Left ventricle myocardium inferior (tissue), 1 donor: ENCODE measurements around the gene HES5. TPM values are rescaled to one million over a fixed set of nuclear protein-coding genes. Genes with fewer than 3 reads are reported as not detected.

ENCODE experiments used
- DNase-seq: peaks from one replicate; pipeline ENCODE4 v3.0.0-alpha.2; 2020
- H3K27ac ChIP-seq: fragments of 200-600 bp; replicated peaks from 2 replicates; pipeline ENCODE4 v1.8.0; 2021
- H3K27me3 ChIP-seq: fragments of 200-600 bp; 2 replicates; pipeline ENCODE4 v1.8.0; 2021; ENCODE audit warnings: low read depth
- H3K36me3 ChIP-seq: fragments of 200-600 bp; 2 replicates; pipeline ENCODE4 v1.8.0; 2021
- H3K4me1 ChIP-seq: fragments of 200-600 bp; 2 replicates; pipeline ENCODE4 v1.8.0; 2021
- H3K4me3 ChIP-seq: fragments of 200-600 bp; 2 replicates; pipeline ENCODE4 v1.8.0; 2021; ENCODE audit warnings: mild to moderate bottlenecking, moderate library complexity
- H3K9me3 ChIP-seq: fragments of 200-600 bp; replicated peaks from 2 replicates; pipeline ENCODE4 v1.8.0; 2021
- intact Hi-C: fragments of 100-400 bp; cut with micrococcal nuclease; formaldehyde crosslinking; loops from one replicate; pipeline ENCODE4 v1.11.0; 2022
- total RNA-seq: library from RNA; stranded (reverse); fragmentation: NEBNext Ultra II Directional; extraction: Animal tissue kit (Norgen Biotek cat#: 25700); gene quantifications from one replicate; pipeline ENCODE4 v1.2.1, GENCODE V29; 2021
- TF ChIP-seq, protein P1 (sequence below): fragments of 200-600 bp; IDR thresholded peaks from 2 replicates; pipeline ENCODE4 v1.8.0; 2021; ENCODE audit warnings: antibody characterized with exemption, mild to moderate bottlenecking, borderline replicate concordance
- donor health status: DM: no; HTN: yes; CAD: no; lungs with severe emphysema.

The HES5 gene
- total RNA-seq, 1 donor from 2014 or later = 0.63 TPM

DNA sequence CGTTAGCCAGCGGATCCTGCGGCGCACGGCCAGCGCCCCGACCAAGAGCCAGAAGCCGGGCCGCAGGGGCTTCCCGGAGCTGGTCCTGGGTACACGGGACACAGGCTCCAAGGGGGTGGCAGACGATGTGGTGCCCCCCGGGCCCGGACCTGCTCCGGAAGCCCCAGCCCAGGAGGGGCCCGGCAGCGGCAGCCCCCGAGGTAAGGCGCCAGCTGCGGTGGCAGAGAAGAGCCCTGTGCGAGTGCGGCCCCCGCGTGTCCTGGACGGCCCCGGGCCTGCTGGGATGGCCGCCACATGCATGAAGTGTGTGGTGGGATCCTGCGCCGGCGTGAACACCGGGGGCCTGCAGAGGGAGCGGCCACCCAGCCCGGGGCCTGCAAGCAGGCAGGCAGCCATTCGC lies 27.9 kb downstream of the HES5 start:
- Histone ChIP-seq H3K27me3 (peaks cover 78% of the 10 kb centered on the region), H3K9me3 (no peaks in the 10 kb centered on the region), H3K36me3 (no peaks in the 10 kb centered on the region), H3K4me3 (no peak overlapping the region), H3K4me1 (peaks cover 28% of the 10 kb centered on the region), H3K27ac (no peak overlapping the region)
- intact Hi-C loops = no loop called here
- no peak for DNase-seq
- TF ChIP-seq, protein P1, sequence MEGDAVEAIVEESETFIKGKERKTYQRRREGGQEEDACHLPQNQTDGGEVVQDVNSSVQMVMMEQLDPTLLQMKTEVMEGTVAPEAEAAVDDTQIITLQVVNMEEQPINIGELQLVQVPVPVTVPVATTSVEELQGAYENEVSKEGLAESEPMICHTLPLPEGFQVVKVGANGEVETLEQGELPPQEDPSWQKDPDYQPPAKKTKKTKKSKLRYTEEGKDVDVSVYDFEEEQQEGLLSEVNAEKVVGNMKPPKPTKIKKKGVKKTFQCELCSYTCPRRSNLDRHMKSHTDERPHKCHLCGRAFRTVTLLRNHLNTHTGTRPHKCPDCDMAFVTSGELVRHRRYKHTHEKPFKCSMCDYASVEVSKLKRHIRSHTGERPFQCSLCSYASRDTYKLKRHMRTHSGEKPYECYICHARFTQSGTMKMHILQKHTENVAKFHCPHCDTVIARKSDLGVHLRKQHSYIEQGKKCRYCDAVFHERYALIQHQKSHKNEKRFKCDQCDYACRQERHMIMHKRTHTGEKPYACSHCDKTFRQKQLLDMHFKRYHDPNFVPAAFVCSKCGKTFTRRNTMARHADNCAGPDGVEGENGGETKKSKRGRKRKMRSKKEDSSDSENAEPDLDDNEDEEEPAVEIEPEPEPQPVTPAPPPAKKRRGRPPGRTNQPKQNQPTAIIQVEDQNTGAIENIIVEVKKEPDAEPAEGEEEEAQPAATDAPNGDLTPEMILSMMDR = no peak

DNA sequence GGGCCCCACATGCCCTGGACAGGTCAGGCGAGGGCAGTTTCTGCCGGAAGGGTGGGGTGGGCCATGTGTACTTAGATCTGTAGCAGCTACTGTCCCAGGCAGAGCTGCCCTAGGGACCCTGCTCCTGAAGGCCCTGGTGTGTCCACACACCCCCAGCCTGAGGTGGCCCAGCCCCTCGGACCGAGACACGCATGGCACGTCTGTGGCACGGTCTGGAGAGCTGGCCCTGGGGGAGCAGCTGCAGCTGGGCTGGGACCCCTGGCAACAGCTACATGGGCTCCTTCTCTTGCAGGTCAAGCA lies 28.3 kb downstream of the HES5 start:
- TF ChIP-seq, protein P1 = no peak
- H3K4me3 ChIP-seq = no peak overlapping the region
- H3K27me3 ChIP-seq = peaks cover 82% of the 10 kb centered on the region
- H3K4me1 ChIP-seq = peaks cover 24% of the 10 kb centered on the region
- no peak for DNase-seq
- no peaks in the 10 kb centered on the region for H3K9me3 ChIP-seq
- no peaks in the 10 kb centered on the region for H3K36me3 ChIP-seq
- intact Hi-C loops = no loop called here
- H3K27ac ChIP-seq = no peak overlapping the region

DNA sequence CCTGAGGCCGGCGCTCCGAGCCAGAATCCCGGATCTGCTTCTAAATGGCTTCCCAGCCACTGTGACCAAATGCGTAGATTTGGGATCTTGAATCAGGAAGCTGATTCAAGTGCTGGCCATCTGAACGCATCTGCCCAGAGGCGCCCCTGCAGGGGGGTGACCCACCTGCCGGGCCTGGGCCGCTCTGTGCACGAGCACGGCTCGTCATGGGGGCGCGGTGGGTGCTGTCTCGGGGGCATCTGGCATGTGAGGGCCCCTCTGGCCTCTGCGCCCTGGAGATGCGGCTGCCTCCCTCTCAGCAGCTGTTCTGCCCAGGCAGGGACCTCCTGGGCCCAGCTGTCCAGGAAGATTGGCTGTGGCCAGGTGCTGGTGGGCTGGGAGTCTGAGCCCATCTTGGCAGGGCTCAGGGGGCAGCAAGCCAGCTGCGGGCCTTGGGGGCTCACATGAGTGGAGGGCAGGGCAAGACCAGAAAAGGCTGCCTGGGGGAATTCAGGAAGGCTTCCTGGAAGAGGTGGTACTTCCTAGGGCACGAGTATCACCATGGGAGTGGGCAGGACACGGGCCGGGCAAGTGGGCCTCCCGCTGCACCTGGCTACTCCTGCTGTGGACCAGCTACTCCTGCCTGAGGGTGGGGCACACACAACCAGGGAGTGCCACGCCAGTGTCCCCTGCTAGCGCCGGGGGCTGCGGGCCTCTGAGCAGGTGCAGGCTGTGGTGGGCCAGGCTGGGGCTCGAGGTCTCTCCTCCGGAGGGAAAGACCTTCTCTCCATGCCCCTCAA lies 28.8 kb downstream of the HES5 start:
- intact Hi-C loops = no loop called here
- Histone ChIP-seq H3K4me1 (peaks cover 18% of the 10 kb centered on the region), H3K27ac (no peak overlapping the region), H3K36me3 (no peaks in the 10 kb centered on the region), H3K27me3 (peaks cover 82% of the 10 kb centered on the region), H3K4me3 (no peak overlapping the region), H3K9me3 (no peaks in the 10 kb centered on the region)
- no peak for DNase-seq
- TF ChIP-seq, protein P1 = no peak

DNA sequence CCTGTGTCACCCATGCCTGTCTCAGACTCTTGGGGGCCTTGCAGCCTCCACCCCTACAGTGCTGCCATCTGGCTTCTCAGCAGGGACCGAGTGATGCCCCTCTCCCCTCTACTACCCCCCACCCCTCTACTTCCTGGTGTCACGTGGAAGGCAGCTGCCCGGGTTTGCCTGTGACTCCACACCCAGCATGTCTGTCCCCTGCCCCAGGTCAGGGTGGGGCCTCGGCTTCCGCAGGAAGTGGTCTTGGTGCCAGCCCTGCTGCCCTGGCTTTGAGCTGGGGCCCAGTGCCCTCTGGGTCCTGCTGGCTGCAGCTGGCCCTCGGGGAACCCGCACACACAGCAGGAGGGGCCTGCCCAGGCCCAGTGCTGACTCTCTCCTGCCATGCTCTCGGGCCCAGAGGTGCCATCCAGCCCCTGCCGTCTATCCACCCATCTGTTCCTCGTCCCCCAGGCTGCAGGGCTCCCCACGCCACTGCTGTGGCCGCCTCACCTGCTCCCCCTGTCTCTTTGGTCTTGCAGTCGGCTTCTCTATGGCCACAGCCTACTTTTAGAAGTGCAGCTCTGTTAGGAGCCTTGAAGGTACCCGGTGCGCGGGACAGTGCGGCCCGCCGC lies 30.0 kb downstream of the HES5 start:
- Histone ChIP-seq H3K27me3 (peaks cover 80% of the 10 kb centered on the region), H3K27ac (no peak overlapping the region), H3K9me3 (no peaks in the 10 kb centered on the region), H3K4me1 (peaks cover 8% of the 10 kb centered on the region), H3K4me3 (no peak overlapping the region), H3K36me3 (no peaks in the 10 kb centered on the region)
- DNase-seq = no peak
- TF ChIP-seq, protein P1 = no peak
- intact Hi-C loops = no loop called here

DNA sequence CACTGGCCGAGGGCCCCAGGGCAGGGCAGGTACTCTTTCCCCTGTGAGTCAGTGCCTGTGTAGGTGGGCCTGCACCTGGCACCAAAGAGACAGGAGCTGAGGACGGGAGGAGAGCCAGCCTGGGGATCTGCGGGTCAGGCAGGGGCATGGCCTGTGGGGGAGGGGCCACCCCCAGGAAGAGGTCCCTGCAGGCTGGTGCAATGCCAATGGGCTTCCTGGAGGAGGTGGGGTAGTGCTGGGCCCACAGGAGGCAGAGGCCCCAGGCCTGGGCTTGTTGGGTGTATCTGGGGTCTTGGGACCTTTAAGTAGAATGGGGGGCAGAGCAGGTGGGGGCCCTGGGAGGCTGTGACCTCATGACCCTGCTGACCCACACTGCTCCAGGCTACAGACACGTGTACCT lies 30.8 kb downstream of the HES5 start:
- no peak overlapping the region for H3K27ac ChIP-seq
- H3K36me3 ChIP-seq = no peaks in the 10 kb centered on the region
- no peak overlapping the region for H3K4me3 ChIP-seq
- peaks cover 72% of the 10 kb centered on the region for H3K27me3 ChIP-seq
- H3K4me1 ChIP-seq = peaks cover under 1% of the 10 kb centered on the region
- intact Hi-C loops = no loop called here
- no peak for DNase-seq
- no peaks in the 10 kb centered on the region for H3K9me3 ChIP-seq
- TF ChIP-seq, protein P1 = no peak
